ENCODE data around the gene SORCS1. TPM values are rescaled to one million over a fixed set of nuclear protein-coding genes. Genes with fewer than 3 reads are reported as not detected.

Gene SORCS1
- total and polyA plus RNA-seq, 2 of the 13 experiments (the other 11 are each of a cell fraction or from before 2014, with no cell fraction given), result not detected

- TF ChIP-seq PRDM4 (CRISPR knock-in tag; IDR thresholded peaks at IDR 0.05; ENCODE audit: borderline replicate concordance) (no peak), XRCC5 (optimal IDR thresholded peaks at IDR 0.05; ENCODE audit: low read length) (no peak), KDM2A (CRISPR knock-in tag; IDR thresholded peaks at IDR 0.05; ENCODE audit: borderline replicate concordance, low read depth) (no peak), HOXA9 (CRISPR knock-in tag; IDR thresholded peaks at IDR 0.05; ENCODE audit: borderline replicate concordance) (no peak), HNF1A (IDR thresholded peaks at IDR 0.05; ENCODE audit: low read depth) (no peak), HNF1A (CRISPR knock-in tag; IDR thresholded peaks at IDR 0.05; ENCODE audit: borderline replicate concordance) (no peak), TEF (CRISPR knock-in tag; IDR thresholded peaks at IDR 0.05) (no peak), IRF2 (CRISPR knock-in tag; IDR thresholded peaks at IDR 0.05) (no peak), FOXP1 (IDR thresholded peaks at IDR 0.05) (no peak), FOXP1 (CRISPR knock-in tag; IDR thresholded peaks at IDR 0.05) (no peak)
These were observed 92.5 kb downstream of the SORCS1 start (continued) for GRCh38 chr10:107072028-107072427.

All from HepG2 (cell line).